Measurements from ENCODE around the gene EYA3.
"Not testable (repeated sequence)": the region's sequence is repeated elsewhere in the genome, so short reads cannot be mapped to it uniquely, and the experiment has no call there.

The EYA3 gene

GRCh38 chr1:28037206-28037605 lies 51.2 kb downstream of the EYA3 start:
- Histone ChIP-seq H3K4me3 (ENCODE audit: low read length) (no peak overlapping the region), H3K9ac (ENCODE audit: low read length) (no peak overlapping the region), H3K27me3 (ENCODE audit: control insufficient read depth, insufficient read depth, low read length) (no peaks in the 10 kb centered on the region), H3K27ac (ENCODE audit: low read length) (no peak overlapping the region), H3K9me3 (ENCODE audit: control insufficient read depth, low read depth, low read length) (no peaks in the 10 kb centered on the region), H3K36me3 (ENCODE audit: control insufficient read depth, low read depth, low read length) (peaks cover 24% of the 10 kb centered on the region), H3K4me1 (ENCODE audit: control insufficient read depth, low read depth, low read length) (no peaks in the 10 kb centered on the region)

DNA sequence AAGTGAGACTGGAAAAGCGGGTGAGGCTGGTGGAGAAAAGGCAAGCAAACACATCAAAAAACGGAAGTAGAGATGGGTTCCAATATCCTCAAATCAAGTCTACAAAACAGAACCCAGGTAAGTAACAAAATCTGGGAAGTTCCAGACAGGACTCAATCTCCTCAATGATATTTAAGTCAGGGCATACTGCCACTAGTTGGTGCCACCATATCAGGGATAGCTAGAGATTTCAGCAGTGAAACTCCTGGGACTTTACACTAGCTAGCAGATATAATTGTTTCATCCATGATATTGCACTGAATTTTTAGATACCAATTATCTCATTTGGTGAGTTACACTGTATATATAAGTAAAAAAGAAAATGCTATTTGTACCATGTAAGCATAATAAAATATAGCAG lies 52.0 kb downstream of the EYA3 start:
- H3K27me3 ChIP-seq (ENCODE audit: control insufficient read depth, insufficient read depth, low read length), result no peaks in the 10 kb centered on the region
- no peaks in the 10 kb centered on the region for H3K4me1 ChIP-seq (ENCODE audit: control insufficient read depth, low read depth, low read length)
- no peak overlapping the region for H3K4me3 ChIP-seq (ENCODE audit: low read length)
- H3K36me3 ChIP-seq (ENCODE audit: control insufficient read depth, low read depth, low read length), result peaks cover 18% of the 10 kb centered on the region
- no peak overlapping the region for H3K27ac ChIP-seq (ENCODE audit: low read length)
- no peak overlapping the region for H3K9ac ChIP-seq (ENCODE audit: low read length)
- H3K9me3 ChIP-seq (ENCODE audit: control insufficient read depth, low read depth, low read length), result no peaks in the 10 kb centered on the region

- H3K9ac ChIP-seq (ENCODE audit: low read length), result no peak overlapping the region
- H3K36me3 ChIP-seq (ENCODE audit: control insufficient read depth, low read depth, low read length), result peaks cover 18% of the 10 kb centered on the region
- no peaks in the 10 kb centered on the region for H3K4me1 ChIP-seq (ENCODE audit: control insufficient read depth, low read depth, low read length)
- no peaks in the 10 kb centered on the region for H3K27me3 ChIP-seq (ENCODE audit: control insufficient read depth, insufficient read depth, low read length)
- H3K9me3 ChIP-seq (ENCODE audit: control insufficient read depth, low read depth, low read length), result no peaks in the 10 kb centered on the region
- no peak overlapping the region for H3K27ac ChIP-seq (ENCODE audit: low read length)
- H3K4me3 ChIP-seq (ENCODE audit: low read length), result no peak overlapping the region
Measured at GRCh38 chr1:28035420-28035819, 53.0 kb downstream of the EYA3 start.

DNA sequence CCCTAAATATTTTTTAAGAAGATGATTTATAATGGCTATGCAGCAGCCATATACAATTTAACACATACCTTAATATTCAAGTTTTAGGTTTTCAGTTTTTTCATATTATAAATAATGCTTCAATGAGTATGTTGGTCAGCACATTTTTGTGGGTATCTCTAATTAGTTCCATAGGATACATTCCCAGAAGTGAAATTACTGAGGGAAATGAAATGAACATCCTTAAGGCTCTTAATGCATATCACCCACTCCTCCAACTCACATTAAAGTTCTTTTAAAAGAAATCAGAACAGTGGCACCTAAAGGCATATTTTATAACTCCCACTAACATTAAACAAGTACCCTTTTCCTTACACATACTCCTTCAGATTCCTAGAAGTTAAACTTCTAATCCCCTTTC lies 56.1 kb downstream of the EYA3 start:
- Histone ChIP-seq H3K4me1 (ENCODE audit: control insufficient read depth, low read depth, low read length) (no peaks in the 10 kb centered on the region), H3K9me3 (ENCODE audit: control insufficient read depth, low read depth, low read length) (no peaks in the 10 kb centered on the region), H3K27me3 (ENCODE audit: control insufficient read depth, insufficient read depth, low read length) (no peaks in the 10 kb centered on the region), H3K9ac (ENCODE audit: low read length) (no peak overlapping the region), H3K27ac (ENCODE audit: low read length) (no peak overlapping the region), H3K4me3 (ENCODE audit: low read length) (no peak overlapping the region), H3K36me3 (ENCODE audit: control insufficient read depth, low read depth, low read length) (peaks cover 6% of the 10 kb centered on the region)

GRCh38 chr1:28031173-28031572 lies 57.2 kb downstream of the EYA3 start:
- Histone ChIP-seq H3K9me3 (ENCODE audit: control insufficient read depth, low read depth, low read length) (no peaks in the 10 kb centered on the region), H3K36me3 (ENCODE audit: control insufficient read depth, low read depth, low read length) (peaks cover 6% of the 10 kb centered on the region), H3K4me3 (ENCODE audit: low read length) (no peak overlapping the region), H3K27me3 (ENCODE audit: control insufficient read depth, insufficient read depth, low read length) (no peaks in the 10 kb centered on the region), H3K4me1 (ENCODE audit: control insufficient read depth, low read depth, low read length) (no peaks in the 10 kb centered on the region), H3K27ac (ENCODE audit: low read length) (no peak overlapping the region), H3K9ac (ENCODE audit: low read length) (no peak overlapping the region)

- H3K27ac ChIP-seq (ENCODE audit: low read length), result no peak overlapping the region
- no peaks in the 10 kb centered on the region for H3K9me3 ChIP-seq (ENCODE audit: control insufficient read depth, low read depth, low read length)
- H3K36me3 ChIP-seq (ENCODE audit: control insufficient read depth, low read depth, low read length), result no peaks in the 10 kb centered on the region
- no peak overlapping the region for H3K4me3 ChIP-seq (ENCODE audit: low read length)
- H3K9ac ChIP-seq (ENCODE audit: low read length), result no peak overlapping the region
- no peaks in the 10 kb centered on the region for H3K4me1 ChIP-seq (ENCODE audit: control insufficient read depth, low read depth, low read length)
- H3K27me3 ChIP-seq (ENCODE audit: control insufficient read depth, insufficient read depth, low read length), result no peaks in the 10 kb centered on the region
Measured at GRCh38 chr1:28028873-28029654, 59.3 kb downstream of the EYA3 start.

- no peaks in the 10 kb centered on the region for H3K36me3 ChIP-seq (ENCODE audit: control insufficient read depth, low read depth, low read length)
- H3K27ac ChIP-seq (ENCODE audit: low read length), result no peak overlapping the region
- no peaks in the 10 kb centered on the region for H3K27me3 ChIP-seq (ENCODE audit: control insufficient read depth, insufficient read depth, low read length)
- no peaks in the 10 kb centered on the region for H3K9me3 ChIP-seq (ENCODE audit: control insufficient read depth, low read depth, low read length)
- H3K4me1 ChIP-seq (ENCODE audit: control insufficient read depth, low read depth, low read length), result no peaks in the 10 kb centered on the region
- no peak overlapping the region for H3K4me3 ChIP-seq (ENCODE audit: low read length)
- H3K9ac ChIP-seq (ENCODE audit: low read length), result no peak overlapping the region
Measured at GRCh38 chr1:28027660-28028059, 60.8 kb downstream of the EYA3 start.

- Histone ChIP-seq H3K4me1 (ENCODE audit: control insufficient read depth, low read depth, low read length) (no peaks in the 10 kb centered on the region), H3K4me3 (ENCODE audit: low read length) (no peak overlapping the region), H3K36me3 (ENCODE audit: control insufficient read depth, low read depth, low read length) (no peaks in the 10 kb centered on the region), H3K27me3 (ENCODE audit: control insufficient read depth, insufficient read depth, low read length) (no peaks in the 10 kb centered on the region), H3K27ac (ENCODE audit: low read length) (no peak overlapping the region), H3K9ac (ENCODE audit: low read length) (no peak overlapping the region), H3K9me3 (ENCODE audit: control insufficient read depth, low read depth, low read length) (no peaks in the 10 kb centered on the region)
Measured at GRCh38 chr1:28027238-28027637, 61.2 kb downstream of the EYA3 start.

DNA sequence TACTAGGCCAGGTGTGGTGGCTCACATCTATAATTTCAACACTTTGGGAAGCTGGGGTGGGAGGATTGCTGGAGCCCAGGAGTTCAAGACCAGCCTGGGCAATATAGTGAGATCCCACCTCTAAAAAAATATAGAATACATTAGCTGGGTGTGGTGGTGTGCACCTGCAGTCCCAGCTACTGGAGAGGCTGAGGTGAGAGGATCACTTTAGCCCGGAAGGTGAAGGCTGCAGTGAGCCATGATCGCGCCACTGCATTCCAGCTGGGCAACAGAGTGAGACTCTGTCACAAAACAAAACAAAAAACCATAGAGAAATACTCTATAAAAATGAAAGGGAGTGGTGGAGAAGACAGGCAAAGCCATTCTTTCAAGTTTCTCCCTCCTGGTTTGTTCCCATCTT lies 62.1 kb downstream of the EYA3 start:
- H3K9ac ChIP-seq (ENCODE audit: low read length), result no peak overlapping the region
- no peaks in the 10 kb centered on the region for H3K9me3 ChIP-seq (ENCODE audit: control insufficient read depth, low read depth, low read length)
- no peaks in the 10 kb centered on the region for H3K36me3 ChIP-seq (ENCODE audit: control insufficient read depth, low read depth, low read length)
- no peak overlapping the region for H3K27ac ChIP-seq (ENCODE audit: low read length)
- H3K27me3 ChIP-seq (ENCODE audit: control insufficient read depth, insufficient read depth, low read length), result no peaks in the 10 kb centered on the region
- H3K4me1 ChIP-seq (ENCODE audit: control insufficient read depth, low read depth, low read length), result peaks cover under 1% of the 10 kb centered on the region
- H3K4me3 ChIP-seq (ENCODE audit: low read length), result no peak overlapping the region

DNA sequence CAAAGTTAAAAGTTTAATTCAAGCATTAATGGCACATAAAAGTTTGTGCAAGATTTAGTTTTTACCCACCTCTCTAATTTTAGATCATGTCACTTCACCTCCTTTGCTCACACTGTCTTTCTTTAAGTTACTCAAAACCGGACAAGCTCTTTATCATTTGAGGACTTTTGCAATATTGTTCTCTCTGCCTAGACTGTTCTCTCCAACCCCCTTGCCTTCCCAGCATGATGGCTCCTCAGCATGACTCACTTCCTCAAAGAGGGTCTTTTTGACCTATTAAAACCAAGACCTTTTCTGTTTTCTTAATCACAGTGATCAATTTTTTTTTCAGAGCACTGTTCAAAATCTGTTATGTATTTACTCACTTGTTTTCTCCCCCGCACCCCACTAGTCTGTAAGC lies 67.3 kb downstream of the EYA3 start:
- Histone ChIP-seq H3K36me3 (ENCODE audit: control insufficient read depth, low read depth, low read length) (peaks cover 4% of the 10 kb centered on the region), H3K4me3 (ENCODE audit: low read length) (no peak overlapping the region), H3K4me1 (ENCODE audit: control insufficient read depth, low read depth, low read length) (peaks cover 10% of the 10 kb centered on the region), H3K27me3 (ENCODE audit: control insufficient read depth, insufficient read depth, low read length) (no peaks in the 10 kb centered on the region), H3K27ac (ENCODE audit: low read length) (no peak overlapping the region), H3K9ac (ENCODE audit: low read length) (no peak overlapping the region), H3K9me3 (ENCODE audit: control insufficient read depth, low read depth, low read length) (no peaks in the 10 kb centered on the region)

DNA sequence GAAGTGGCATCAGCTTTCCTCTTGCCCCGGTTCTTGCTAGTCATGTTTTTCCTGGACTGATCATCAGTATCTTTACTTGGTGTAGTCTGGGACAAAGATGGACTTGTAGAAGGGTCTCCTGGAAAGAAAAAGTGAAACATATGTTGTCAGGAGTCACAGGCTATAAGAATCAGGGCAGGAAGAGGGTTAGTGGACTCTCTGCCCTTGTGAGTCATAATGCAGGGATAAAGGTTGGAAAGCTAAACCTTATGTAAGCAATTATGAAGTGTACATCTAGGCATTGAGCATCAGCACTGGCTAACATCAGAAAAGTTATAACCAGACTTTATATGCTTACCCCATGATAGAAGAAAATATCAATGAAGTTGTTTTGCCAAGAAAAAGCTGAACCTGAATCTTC lies 77.4 kb downstream of the EYA3 start:
- Histone ChIP-seq H3K27ac (ENCODE audit: low read length) (no peak overlapping the region), H3K36me3 (ENCODE audit: control insufficient read depth, low read depth, low read length) (peaks cover 30% of the 10 kb centered on the region)

DNA sequence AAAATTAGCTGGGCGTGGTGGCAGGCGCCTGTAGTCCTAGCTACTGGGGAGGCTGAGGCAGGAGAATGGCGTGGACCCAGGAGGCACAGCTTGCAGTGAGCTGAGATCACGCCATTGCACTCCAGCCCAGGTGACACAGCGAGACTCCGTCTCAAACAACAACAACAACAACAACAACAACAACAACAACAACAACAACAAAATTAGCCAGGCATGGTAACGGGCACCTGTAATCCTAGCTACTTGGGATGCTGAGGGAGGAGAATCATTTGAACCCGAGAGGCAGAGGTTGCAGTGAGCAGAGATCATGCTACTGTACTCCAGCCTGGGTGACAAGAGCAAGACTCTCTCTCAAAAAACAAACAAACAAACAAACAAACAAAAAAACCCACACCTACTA lies 85.3 kb downstream of the EYA3 start:
- not testable (repeated sequence) for H3K4me3 ChIP-seq (ENCODE audit: low read length); H3K4me1 ChIP-seq (ENCODE audit: control insufficient read depth, low read depth, low read length); H3K9me3 ChIP-seq (ENCODE audit: control insufficient read depth, low read depth, low read length); H3K27me3 ChIP-seq (ENCODE audit: control insufficient read depth, insufficient read depth, low read length); H3K27ac ChIP-seq (ENCODE audit: low read length); H3K9ac ChIP-seq (ENCODE audit: low read length)
- peaks cover 17% of the 10 kb centered on the region for H3K36me3 ChIP-seq (ENCODE audit: control insufficient read depth, low read depth, low read length)

More for the DNA sequence above, 77.4 kb downstream of the EYA3 start:
- Histone ChIP-seq H3K4me3 (ENCODE audit: low read length) (no peak overlapping the region), H3K9ac (ENCODE audit: low read length) (no peak overlapping the region), H3K4me1 (ENCODE audit: control insufficient read depth, low read depth, low read length) (no peaks in the 10 kb centered on the region), H3K9me3 (ENCODE audit: control insufficient read depth, low read depth, low read length) (no peaks in the 10 kb centered on the region), H3K27me3 (ENCODE audit: control insufficient read depth, insufficient read depth, low read length) (no peaks in the 10 kb centered on the region)

Measured in iPS-18a (cell line).